Measurements from ENCODE around the gene NUP188. TPM values are rescaled to one million over a fixed set of nuclear protein-coding genes. Genes with fewer than 3 reads are reported as not detected.

NUP188 gene
- total and polyA plus RNA-seq, 2 of the 13 experiments (the other 11 are each of a cell fraction or from before 2014, with no cell fraction given): 28.0 to 38.5 TPM

DNA sequence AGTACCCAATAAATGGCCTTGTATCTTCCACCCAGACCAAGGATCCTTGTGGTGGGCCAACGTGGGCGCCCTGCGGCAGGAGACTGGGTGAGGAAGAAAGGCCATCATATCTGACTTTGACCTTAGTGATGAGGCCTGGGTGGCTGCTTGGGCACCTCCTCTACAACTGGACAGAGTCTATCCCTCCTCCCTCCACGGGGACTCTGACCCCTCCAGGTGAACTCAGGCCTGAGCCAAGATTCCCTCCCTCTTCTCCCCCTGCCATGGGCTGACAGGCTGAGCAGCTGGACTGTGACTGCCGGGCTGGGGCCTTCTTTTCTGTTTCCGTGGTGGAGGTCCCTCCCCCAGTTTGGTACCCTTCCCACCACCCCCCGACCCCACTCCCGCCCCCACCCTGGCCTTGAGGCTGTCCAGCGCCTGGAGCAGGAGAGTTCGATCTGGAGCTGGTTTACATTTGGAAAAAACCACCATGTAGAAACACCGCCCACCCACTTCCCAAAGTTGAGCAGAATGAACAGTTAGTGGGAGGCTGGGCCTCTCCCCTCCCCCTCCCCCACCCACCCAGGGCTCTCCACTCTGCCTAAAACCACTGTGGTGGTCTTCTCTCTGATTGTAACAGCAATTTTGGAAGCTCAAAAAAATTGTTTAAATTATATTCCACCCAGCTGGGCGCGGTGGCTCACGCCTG lies 28.0 kb upstream of the NUP188 start (continued):
- TF ChIP-seq UBTF (CRISPR knock-in tag; IDR thresholded peaks at IDR 0.05) (no peak), SCMH1 (CRISPR knock-in tag; IDR thresholded peaks at IDR 0.05; ENCODE audit: borderline replicate concordance) (no peak), ATAD3A (CRISPR knock-in tag; IDR thresholded peaks at IDR 0.05) (no peak), ZNF549 (CRISPR knock-in tag; IDR thresholded peaks at IDR 0.05) (no peak), HOMEZ (CRISPR knock-in tag; IDR thresholded peaks at IDR 0.05; ENCODE audit: low read depth) (no peak), HNRNPK (IDR thresholded peaks at IDR 0.05; ENCODE audit: low read depth, low read length, poor library complexity, severe bottlenecking) (no peak), ARID5B (CRISPR knock-in tag; IDR thresholded peaks at IDR 0.05) (0 out of 2 replicates have a peak, but pooled peaks have one; percentile 20), BRD4 (CRISPR knock-in tag; IDR thresholded peaks at IDR 0.05) (0 out of 2 replicates have a peak, but pooled peaks have one; percentile 61), ZNF383 (CRISPR knock-in tag; IDR thresholded peaks at IDR 0.05; ENCODE audit: borderline replicate concordance) (no peak), ZNF614 (CRISPR knock-in tag; IDR thresholded peaks at IDR 0.05; ENCODE audit: borderline replicate concordance) (0 out of 2 replicates have a peak, but pooled peaks have one; percentile 48), MATR3 (CRISPR knock-in tag; IDR thresholded peaks at IDR 0.05) (no peak), ZBTB33 (CRISPR knock-in tag; IDR thresholded peaks at IDR 0.05) (no peak), TRIM24 (CRISPR knock-in tag; IDR thresholded peaks at IDR 0.05) (no peak), ZBTB7B (CRISPR knock-in tag; IDR thresholded peaks at IDR 0.05) (no peak), ZBTB21 (CRISPR knock-in tag; IDR thresholded peaks at IDR 0.05) (no peak), ZNF746 (CRISPR knock-in tag; IDR thresholded peaks at IDR 0.05) (peak; percentile 47; the same call in 1 of the 2 replicates), GTF2F1 (IDR thresholded peaks at IDR 0.05; ENCODE audit: low read length) (no peak)
- TF ChIP-seq, protein P1, sequence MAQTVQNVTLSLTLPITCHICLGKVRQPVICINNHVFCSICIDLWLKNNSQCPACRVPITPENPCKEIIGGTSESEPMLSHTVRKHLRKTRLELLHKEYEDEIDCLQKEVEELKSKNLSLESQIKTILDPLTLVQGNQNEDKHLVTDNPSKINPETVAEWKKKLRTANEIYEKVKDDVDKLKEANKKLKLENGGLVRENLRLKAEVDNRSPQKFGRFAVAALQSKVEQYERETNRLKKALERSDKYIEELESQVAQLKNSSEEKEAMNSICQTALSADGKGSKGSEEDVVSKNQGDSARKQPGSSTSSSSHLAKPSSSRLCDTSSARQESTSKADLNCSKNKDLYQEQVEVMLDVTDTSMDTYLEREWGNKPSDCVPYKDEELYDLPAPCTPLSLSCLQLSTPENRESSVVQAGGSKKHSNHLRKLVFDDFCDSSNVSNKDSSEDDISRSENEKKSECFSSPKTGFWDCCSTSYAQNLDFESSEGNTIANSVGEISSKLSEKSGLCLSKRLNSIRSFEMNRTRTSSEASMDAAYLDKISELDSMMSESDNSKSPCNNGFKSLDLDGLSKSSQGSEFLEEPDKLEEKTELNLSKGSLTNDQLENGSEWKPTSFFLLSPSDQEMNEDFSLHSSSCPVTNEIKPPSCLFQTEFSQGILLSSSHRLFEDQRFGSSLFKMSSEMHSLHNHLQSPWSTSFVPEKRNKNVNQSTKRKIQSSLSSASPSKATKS (CRISPR knock-in tag; IDR thresholded peaks at IDR 0.05): no peak

Measured in HepG2 (cell line).